K562 treated with DMSO at 1 percent for 12 hours (cell line): ENCODE results near the gene CNTNAP1. TPM values are rescaled to one million over a fixed set of nuclear protein-coding genes. Genes with fewer than 3 reads are reported as not detected.

Experiments used
- total RNA-seq: library from RNA; unstranded; fragments of 300-600 nt; gene quantifications from 2 replicates; pipeline ENCODE4 v1.2.3, GENCODE V29; 2022; ENCODE audit not compliant: insufficient read depth

The CNTNAP1 gene
- 0.24 and 2.2 TPM in 2 replicates for total RNA-seq

GRCh38 chr17:42681976-42682721 lies at the start of gene CNTNAP1:
TSS of gene CNTNAP1 (plus strand) at chr17:42682531. CDS start at chr17:42682830, 299 bp downstream.

GRCh38 chr17:42659079-42659931 lies 23.0 kb upstream of the CNTNAP1 start, which contains the start of gene TUBG2:
TSS of gene TUBG2 (plus strand) at chr17:42659284. CDS start at chr17:42659504, 220 bp downstream.

GRCh38 chr17:42676424-42677011 lies 5.8 kb upstream of the CNTNAP1 start, which contains the start of gene PLEKHH3:
TSS of gene PLEKHH3 (minus strand) at chr17:42676994. CDS start at chr17:42676563, 431 bp downstream.

GRCh38 chr17:42744806-42745617 lies 62.7 kb downstream of the CNTNAP1 start, which contains the start of gene EZH1:
TSS of gene EZH1 (minus strand) at chr17:42745040. CDS start at chr17:42728941, 16,099 bp downstream.

Other genes with a start within 250 kb of the CNTNAP1 start
- gene ATP6V0A1, start 223.7 kb upstream of the CNTNAP1 start, total RNA-seq, result 35.7 and 74.8 TPM in 2 replicates
- 13.4 and 17.2 TPM in 2 replicates for gene NAGLU, start 146.3 kb upstream of the CNTNAP1 start, total RNA-seq
- 5.9 and 6.6 TPM in 2 replicates for gene HSD17B1, start 129.6 kb upstream of the CNTNAP1 start, total RNA-seq
- 88.6 and 138 TPM in 2 replicates for gene COASY, start 120.4 kb upstream of the CNTNAP1 start, total RNA-seq
- gene MLX, start 115.4 kb upstream of the CNTNAP1 start, total RNA-seq, result 27.7 and 48.9 TPM in 2 replicates
- 38.2 and 56.8 TPM in 2 replicates for gene PSMC3IP, start 104.8 kb upstream of the CNTNAP1 start, total RNA-seq
- gene RETREG3, start 73.2 kb upstream of the CNTNAP1 start, total RNA-seq, result 14.6 and 33.4 TPM in 2 replicates
- 113 and 147 TPM in 2 replicates for gene TUBG1, start 72.8 kb upstream of the CNTNAP1 start, total RNA-seq
- not detected in 2 replicates for gene TUBG2, start 23.2 kb upstream of the CNTNAP1 start, total RNA-seq
- gene PLEKHH3, start 5.5 kb upstream of the CNTNAP1 start, total RNA-seq, result 43.8 and 49.4 TPM in 2 replicates
- gene CCR10, start 688 bp upstream of the CNTNAP1 start, total RNA-seq, result 9.2 and 13.7 TPM in 2 replicates
- gene EZH1, start 62.5 kb downstream of the CNTNAP1 start, total RNA-seq, result 9.5 and 29.4 TPM in 2 replicates
- gene RAMP2, start 78.7 kb downstream of the CNTNAP1 start, total RNA-seq, result not detected in 2 replicates
- 138 and 158 TPM in 2 replicates for gene VPS25, start 90.9 kb downstream of the CNTNAP1 start, total RNA-seq
- 2.8 and 9.5 TPM in 2 replicates for gene WNK4, start 98.1 kb downstream of the CNTNAP1 start, total RNA-seq
- 65.3 and 74.5 TPM in 2 replicates for gene COA3, start 116.2 kb downstream of the CNTNAP1 start, total RNA-seq
- 0.37 and 0.66 TPM in 2 replicates for gene CNTD1, start 116.3 kb downstream of the CNTNAP1 start, total RNA-seq
- 26.2 and 52.7 TPM in 2 replicates for gene BECN1, start 141.8 kb downstream of the CNTNAP1 start, total RNA-seq
- gene PSME3, start 150.9 kb downstream of the CNTNAP1 start, total RNA-seq, result 61.1 and 143 TPM in 2 replicates
- gene AOC2, start 162.0 kb downstream of the CNTNAP1 start, total RNA-seq, result 1.1 and 4.3 TPM in 2 replicates
- gene AOC3, start 168.7 kb downstream of the CNTNAP1 start, total RNA-seq, result 1.1 and 3.4 TPM in 2 replicates
- not detected in 2 replicates for gene G6PC1, start 218.3 kb downstream of the CNTNAP1 start, total RNA-seq